Astrocyte of the cerebellum (primary cell): Measurements from ENCODE around the gene MRPL47.
"Not testable (repeated sequence)": the region's sequence is repeated elsewhere in the genome, so short reads cannot be mapped to it uniquely, and the experiment has no call there.

Source experiments
- DNase-seq: peaks from one replicate; pipeline ENCODE4 v3.0.0-alpha.2; 2011; ENCODE audit warnings: low read depth
- H3K4me3 ChIP-seq: 2 replicates; pipeline ENCODE4 v1.5.1; 2011; ENCODE audit warnings: mild to moderate bottlenecking, low read depth, low read length, moderate library complexity
- in situ Hi-C: cut with HindIII; loops from 2 replicates; pipeline ENCODE4 v1.10.0; 2017; ENCODE audit warnings: low sequenced_read_pairs
- TF ChIP-seq, protein P1 (sequence below): IDR thresholded peaks from 2 replicates; pipeline ENCODE4 v1.5.1; 2012; ENCODE audit warnings: low read length, low read depth, moderate library complexity, mild to moderate bottlenecking; ENCODE audit errors: missing control alignments

The MRPL47 gene

DNA sequence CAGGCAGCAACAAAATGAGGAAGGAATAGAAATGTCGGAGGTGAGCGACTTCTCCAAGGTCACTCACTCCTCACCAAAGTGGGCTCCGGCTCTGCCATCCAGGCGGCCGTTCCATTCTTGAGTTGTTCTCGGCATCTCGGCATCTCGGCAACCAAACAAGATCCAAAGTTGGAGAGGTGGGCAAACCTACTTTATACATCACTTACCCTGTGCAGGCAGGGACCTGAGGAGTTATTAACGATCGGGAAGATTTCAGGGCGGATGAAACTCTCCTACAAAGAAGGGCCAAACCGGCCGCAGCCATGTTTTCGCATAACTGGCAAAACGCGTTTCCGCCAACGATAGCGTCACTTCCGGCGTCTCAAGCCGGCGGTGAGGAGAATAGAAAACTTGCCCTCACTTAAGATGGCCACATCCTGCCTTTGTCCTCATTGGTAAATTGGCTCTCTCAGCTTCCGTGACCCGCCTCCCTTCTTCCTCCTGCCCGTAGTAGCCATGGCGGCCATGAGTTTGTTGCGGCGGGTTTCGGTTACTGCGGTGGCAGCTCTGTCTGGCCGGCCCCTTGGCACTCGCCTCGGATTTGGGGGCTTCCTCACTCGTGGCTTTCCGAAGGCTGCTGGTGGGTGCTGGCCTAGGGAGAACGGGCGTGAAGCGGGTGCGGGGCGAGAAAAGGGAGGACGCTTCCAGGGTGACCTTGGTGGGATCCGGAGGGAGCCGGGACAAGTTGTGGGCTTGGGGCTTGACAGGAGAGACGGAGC lies at the start of gene MRPL47, which contains the start of gene NDUFB5:
TSS of gene MRPL47 (minus strand) at position 318 of the 758 bp plus-strand sequence. CDS start at position 304, 14 bp downstream.
TSS of gene NDUFB5 (plus strand) at position 474 of the 758 bp plus-strand sequence. CDS start at position 496, 22 bp downstream.
- TF ChIP-seq, protein P1, sequence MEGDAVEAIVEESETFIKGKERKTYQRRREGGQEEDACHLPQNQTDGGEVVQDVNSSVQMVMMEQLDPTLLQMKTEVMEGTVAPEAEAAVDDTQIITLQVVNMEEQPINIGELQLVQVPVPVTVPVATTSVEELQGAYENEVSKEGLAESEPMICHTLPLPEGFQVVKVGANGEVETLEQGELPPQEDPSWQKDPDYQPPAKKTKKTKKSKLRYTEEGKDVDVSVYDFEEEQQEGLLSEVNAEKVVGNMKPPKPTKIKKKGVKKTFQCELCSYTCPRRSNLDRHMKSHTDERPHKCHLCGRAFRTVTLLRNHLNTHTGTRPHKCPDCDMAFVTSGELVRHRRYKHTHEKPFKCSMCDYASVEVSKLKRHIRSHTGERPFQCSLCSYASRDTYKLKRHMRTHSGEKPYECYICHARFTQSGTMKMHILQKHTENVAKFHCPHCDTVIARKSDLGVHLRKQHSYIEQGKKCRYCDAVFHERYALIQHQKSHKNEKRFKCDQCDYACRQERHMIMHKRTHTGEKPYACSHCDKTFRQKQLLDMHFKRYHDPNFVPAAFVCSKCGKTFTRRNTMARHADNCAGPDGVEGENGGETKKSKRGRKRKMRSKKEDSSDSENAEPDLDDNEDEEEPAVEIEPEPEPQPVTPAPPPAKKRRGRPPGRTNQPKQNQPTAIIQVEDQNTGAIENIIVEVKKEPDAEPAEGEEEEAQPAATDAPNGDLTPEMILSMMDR: no peak
- DNase-seq: peak; percentile 97
- in situ Hi-C loops: loop anchor here (5.0 kb wide), 1 partner anchor 58 kb away; no protein-coding TSS in a partner anchor
- peak within 1 kb of the TSS; percentile 85 for H3K4me3 ChIP-seq

DNA sequence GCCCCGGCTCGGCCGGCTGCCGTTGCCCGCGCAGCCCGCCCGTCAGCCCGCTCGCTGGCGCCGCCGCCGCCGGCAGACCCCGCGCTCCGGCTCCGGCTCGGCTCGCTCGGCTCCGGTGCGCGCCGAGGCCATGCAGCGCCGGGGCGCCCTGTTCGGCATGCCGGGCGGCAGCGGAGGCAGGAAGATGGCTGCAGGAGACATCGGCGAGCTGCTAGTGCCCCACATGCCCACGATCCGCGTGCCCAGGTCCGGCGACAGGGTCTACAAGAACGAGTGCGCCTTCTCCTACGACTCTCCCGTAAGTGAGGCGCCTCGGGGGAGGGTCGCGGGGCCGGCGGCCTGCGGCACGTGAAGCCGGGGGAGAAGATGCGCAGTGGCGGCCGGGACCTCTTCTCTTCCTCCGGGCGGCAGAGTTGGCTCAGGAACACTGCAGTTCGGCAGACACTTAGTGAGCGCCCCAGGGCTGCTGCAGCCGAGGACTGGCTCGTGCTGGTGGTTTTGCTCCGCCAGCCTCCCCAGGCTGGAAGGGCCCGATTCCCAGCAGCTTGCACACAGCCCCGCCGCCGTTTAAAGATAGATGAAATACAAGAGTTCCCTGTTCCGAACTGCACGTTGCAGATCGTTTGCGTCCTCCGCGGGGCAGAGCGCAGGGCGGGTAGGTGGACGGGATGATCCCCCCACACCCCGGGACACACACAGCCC lies 48.8 kb upstream of the MRPL47 start:
- peak overlapping the region; percentile 87 for H3K4me3 ChIP-seq
- peak; percentile 53 for DNase-seq
- in situ Hi-C loops: no loop called here
- TF ChIP-seq, protein P1: peak; percentile 6

DNA sequence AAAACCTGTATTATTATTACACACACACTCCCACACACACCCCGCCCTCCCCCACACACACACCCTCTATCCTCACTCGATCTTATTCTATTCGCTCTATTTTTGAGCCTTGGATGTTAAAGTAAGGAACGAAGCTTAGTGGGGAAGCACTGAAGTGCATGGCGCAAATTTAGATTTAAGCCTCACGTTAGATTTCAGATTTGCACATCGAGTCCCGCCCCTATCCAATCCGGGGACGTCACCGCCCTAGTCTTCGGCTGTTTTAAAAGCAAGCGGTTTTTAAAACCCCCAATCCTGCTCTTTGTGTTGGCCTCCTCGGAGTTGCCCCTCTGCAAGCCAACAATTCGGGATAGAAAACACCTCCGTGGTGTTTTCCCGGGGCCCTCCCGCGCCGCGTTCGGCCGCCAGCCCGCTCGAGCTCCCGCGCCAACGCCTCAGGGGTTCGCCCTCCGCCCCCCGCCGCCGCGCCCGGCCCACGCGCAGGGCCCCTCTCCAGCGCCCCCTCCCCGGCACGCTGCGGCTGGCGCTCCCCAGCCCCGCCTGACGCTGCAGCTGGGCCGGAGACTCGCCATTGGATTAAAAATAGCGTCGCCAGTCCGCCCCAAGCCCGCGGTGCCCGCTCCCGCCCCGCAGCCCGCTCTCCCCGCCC lies 48.1 kb upstream of the MRPL47 start, which contains the start of gene USP13:
TSS of gene USP13 (plus strand) at position 594 of the 649 bp plus-strand sequence. CDS start 186 bp downstream, outside the sequence.
- in situ Hi-C loops: no loop called here
- TF ChIP-seq, protein P1: peak; percentile 9
- peak; percentile 63 for DNase-seq
- peak within 1 kb of the TSS; percentile 87 for H3K4me3 ChIP-seq

DNA sequence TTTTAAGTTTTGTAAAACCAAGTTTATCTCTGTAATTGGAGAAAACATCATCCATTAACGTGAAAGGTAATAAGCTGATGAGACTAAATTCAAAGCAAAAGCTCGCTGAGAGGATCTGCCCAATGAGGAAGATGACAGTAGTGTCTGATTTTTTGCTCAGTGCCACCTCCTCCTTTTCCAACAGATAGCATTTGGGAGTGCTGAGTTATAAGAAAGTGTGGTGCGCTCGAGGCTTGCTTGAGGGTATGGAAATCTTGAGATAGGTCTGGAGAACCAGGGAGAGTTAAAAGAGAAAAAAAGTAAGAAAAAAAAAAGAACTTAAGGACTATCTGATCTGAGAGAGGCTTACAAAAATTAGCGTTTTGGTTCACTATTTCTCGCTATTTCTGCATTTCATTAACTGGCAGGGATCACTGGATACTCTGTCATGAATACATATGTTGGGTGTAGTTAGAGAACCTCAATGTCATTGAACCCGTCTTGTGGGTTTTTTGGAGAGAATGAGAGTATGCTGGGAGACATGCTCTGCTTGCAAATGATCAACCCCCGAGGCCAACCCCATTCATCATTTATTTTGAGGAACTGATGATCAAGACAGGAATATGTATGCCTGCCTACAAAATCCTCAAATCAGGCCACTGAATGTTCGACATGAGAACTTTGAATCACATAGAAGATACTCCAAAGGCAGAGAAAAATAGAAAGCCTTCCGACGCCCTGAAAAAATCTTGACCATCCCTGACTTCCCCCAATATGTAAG lies 47.4 kb upstream of the MRPL47 start:
- no peak for DNase-seq
- TF ChIP-seq, protein P1: no peak
- in situ Hi-C loops: no loop called here
- H3K4me3 ChIP-seq: peak overlapping the region; percentile 87

DNA sequence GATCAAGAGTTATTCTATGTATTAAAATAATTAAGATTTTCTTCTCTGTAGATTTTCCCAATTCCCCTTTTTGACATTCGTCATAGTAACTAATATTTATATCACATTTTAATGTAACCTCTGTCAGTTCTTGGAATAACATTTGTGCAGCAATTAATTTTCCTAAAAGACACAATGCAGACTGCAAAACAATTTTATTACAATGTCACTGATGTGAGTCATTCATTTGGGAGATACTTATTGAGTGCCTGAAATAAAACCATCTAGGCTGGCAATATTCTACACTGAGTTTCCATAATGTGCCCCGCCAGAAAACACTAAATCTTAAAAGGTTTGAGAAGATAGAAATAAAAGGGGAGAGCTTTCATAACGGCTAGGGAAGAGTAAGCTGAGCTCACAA lies 41.7 kb upstream of the MRPL47 start:
- in situ Hi-C loops: no loop called here
- no peak for DNase-seq
- TF ChIP-seq, protein P1: no peak
- no peak overlapping the region for H3K4me3 ChIP-seq

DNA sequence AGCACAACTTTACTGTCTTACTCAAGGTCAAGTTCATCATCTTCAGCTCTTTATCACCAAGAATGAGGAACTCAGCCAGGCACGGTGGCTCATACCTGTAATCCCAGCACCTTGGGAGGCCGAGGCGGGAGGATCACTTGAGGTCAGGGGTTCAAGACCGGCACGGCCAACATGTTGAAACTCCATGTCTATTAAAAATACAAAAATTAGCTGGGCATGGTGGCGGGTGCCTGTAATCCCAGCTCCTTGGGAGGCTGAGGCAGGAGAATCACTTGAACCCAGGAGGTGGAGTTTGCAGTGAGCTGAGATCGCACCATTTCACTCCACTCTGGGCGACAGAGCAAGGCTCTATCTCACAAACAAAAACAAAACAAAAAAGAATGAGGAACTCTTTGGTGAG lies 39.4 kb upstream of the MRPL47 start:
- H3K4me3 ChIP-seq, in situ Hi-C loops, DNase-seq: not testable (repeated sequence)
